ENCODE data around the gene WDR88. TPM values are rescaled to one million over a fixed set of nuclear protein-coding genes. Genes with fewer than 3 reads are reported as not detected.

Gene WDR88
- total RNA-seq, 4 donors from 2014 or later = not detected

DNA sequence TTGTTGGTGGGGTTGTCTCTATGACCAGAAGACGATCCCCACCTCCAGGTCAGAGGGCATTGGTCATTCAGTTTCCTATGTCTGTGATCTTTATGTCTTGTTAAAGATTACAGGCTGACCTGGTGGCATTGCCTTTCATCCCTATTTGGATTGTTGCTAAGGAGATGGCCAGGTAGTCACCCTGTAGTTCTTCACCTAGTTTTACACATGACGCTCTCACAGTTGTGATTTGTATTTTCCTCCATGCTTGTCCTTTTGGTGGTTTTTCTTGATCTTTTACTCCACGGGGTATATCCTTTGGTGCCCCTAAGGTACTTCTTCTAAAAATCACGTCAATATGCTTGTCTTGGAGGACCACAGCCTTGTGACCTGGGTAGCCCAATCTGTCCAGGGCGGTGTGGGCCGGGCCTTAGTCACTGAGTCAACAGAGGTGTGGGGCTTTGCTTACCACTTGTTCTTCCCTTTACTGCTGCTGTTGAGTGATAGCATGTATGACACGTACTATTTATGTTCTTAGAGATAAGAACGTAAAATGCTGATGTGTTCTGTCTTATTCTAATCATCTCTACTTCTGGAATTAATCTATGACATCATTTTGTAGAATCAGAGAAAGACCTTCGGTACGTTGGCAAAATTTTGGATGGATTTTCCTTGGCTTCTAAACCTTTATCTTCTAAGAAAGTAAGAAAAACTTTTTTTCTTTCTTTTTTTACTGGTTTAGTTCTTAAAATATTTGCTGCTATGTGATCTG, 30.8 kb upstream of the WDR88 start:
- H3K4me1 ChIP-seq = no peaks in the 10 kb centered on the region
- no peak for DNase-seq
- H3K27ac ChIP-seq = no peak overlapping the region
- H3K9me3 ChIP-seq = no peaks in the 10 kb centered on the region
- WGBS, 2 donors = 94 to 95% methylated on average over 10 of the region's 10 CpGs
- H3K27me3 ChIP-seq = no peaks in the 10 kb centered on the region
- H3K4me3 ChIP-seq (replicated peaks in 1 of 3) = no peak overlapping the region
- TF ChIP-seq POLR2A (IDR thresholded peaks at IDR 0.05) = no peak
- peaks cover 41 to 46% of the 10 kb centered on the region in 2 donors for H3K36me3 ChIP-seq
- intact Hi-C loops (cut with DNase I) = no loop called here

GRCh38 chr19:33102893-33103292, 29.0 kb upstream of the WDR88 start:
- Histone ChIP-seq H3K27me3 (no peaks in the 10 kb centered on the region), H3K36me3 (peaks cover 39 to 43% of the 10 kb centered on the region in 2 donors), H3K4me1 (no peaks in the 10 kb centered on the region), H3K4me3 (replicated peaks in 1 of 3) (no peak overlapping the region), H3K9me3 (no peaks in the 10 kb centered on the region), H3K27ac (no peak overlapping the region)
- intact Hi-C loops (cut with DNase I) = no loop called here
- DNase-seq = no peak
- WGBS, 2 donors = 91 to 100% methylated on average over 6 of the region's 6 CpGs
- TF ChIP-seq POLR2A (IDR thresholded peaks at IDR 0.05) = no peak

DNA sequence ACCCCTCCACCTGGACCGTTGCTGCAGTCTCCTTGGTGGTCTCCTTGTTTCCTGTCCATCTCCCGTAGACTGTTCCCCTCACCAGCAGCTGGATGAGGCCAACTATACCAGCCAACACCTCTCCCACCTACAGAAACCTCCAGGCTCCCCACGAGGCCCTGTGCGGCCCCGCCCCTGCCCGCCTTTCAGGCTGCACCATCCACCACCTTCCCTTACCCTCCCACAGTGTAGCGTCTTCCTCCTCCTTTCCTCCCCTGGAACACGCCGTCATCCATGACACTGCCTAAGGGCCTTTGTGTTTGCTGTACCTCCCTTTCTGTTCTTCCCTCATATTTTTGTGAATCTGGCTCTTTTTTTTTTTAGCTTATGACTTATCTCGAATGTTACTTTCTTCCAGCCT, 23.8 kb upstream of the WDR88 start:
- no peak for DNase-seq
- no peak overlapping the region for H3K27ac ChIP-seq
- no peak overlapping the region for H3K4me3 ChIP-seq (replicated peaks in 1 of 3)
- 94 to 95% methylated on average over 10 of the region's 10 CpGs for WGBS, 2 donors
- no peaks in the 10 kb centered on the region for H3K9me3 ChIP-seq
- peaks cover 52 to 55% of the 10 kb centered on the region in 2 donors for H3K36me3 ChIP-seq
- no peaks in the 10 kb centered on the region for H3K27me3 ChIP-seq
- intact Hi-C loops (cut with DNase I) = no loop called here
- no peaks in the 10 kb centered on the region for H3K4me1 ChIP-seq
- TF ChIP-seq CTCF (IDR thresholded peaks at IDR 0.05) (no peak), POLR2A (IDR thresholded peaks at IDR 0.05) (no peak)

DNA sequence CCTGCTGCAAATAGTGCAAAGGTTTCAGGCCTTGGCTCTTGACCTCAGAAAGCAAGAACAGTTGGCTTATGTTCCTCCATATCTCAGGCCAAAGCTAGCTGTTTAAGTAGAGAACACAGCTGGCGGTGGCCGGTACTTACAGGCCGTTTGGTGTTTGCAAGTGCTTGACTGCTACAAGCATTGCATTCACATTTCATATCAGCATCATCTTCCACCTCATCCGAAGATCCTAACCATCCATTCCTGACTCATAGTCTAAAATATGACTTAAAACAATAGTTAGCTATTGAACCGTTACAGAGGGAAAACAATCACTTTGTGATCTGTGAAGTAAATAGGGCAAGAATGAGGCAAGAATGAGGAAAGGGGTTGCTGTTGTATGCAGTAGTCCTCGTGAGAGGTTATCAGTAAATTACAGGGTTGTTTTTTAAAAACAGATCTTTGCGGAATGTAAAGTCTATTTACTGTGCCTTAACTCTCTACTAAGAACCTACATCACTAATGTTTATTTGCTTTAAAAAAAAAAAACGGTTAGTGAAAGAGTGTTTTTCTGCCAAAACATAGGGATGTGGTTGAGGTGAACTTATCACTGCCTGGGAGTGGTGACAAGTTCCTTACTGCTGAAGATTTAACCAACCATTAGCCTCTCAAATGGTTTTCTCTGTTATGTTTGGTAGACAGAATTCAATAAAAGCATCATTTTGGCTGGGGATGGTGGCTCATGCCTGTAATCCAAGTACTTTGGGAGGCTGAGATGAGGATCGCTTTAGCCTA, 21.6 kb upstream of the WDR88 start:
- no peak for TF ChIP-seq POLR2A (IDR thresholded peaks at IDR 0.05)
- TF ChIP-seq CTCF (IDR thresholded peaks at IDR 0.05) = no peak
- Histone ChIP-seq H3K27me3 (no peaks in the 10 kb centered on the region), H3K27ac (no peak overlapping the region), H3K9me3 (no peaks in the 10 kb centered on the region), H3K4me3 (replicated peaks in 1 of 3) (no peak overlapping the region), H3K36me3 (peaks cover 59 to 66% of the 10 kb centered on the region in 2 donors), H3K4me1 (no peaks in the 10 kb centered on the region)
- 91 to 92% methylated on average over 9 of the region's 9 CpGs for WGBS, 2 donors
- DNase-seq = no peak
- intact Hi-C loops (cut with DNase I) = no loop called here

DNA sequence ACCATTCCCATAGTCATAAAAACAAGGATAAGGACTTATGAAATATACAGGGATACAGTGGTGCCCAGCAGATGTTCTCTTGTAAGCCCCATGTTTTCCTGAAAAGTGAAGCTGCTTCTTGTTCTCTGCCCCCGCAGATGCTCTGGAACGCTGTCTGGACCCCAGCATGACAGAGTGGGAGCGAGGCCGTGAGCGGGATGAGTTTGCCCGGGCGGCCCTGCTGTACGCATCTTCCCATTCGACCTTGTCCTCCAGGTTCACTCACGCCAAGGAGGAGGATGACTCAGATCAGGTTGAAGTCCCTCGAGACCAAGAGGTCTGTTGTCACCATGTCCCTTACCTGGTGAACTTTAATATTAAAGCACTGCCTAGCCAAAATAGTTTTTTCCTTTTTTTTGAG, 20.3 kb upstream of the WDR88 start:
- no peak overlapping the region for H3K27ac ChIP-seq
- intact Hi-C loops (cut with DNase I) = no loop called here
- H3K9me3 ChIP-seq = no peaks in the 10 kb centered on the region
- H3K27me3 ChIP-seq = no peaks in the 10 kb centered on the region
- H3K36me3 ChIP-seq = peaks cover 69 to 70% of the 10 kb centered on the region in 2 donors
- 86 to 94% methylated on average over 10 to 11 of the region's 11 CpGs for WGBS, 2 donors
- H3K4me1 ChIP-seq = no peaks in the 10 kb centered on the region
- no peak for TF ChIP-seq CTCF (IDR thresholded peaks at IDR 0.05)
- TF ChIP-seq POLR2A (IDR thresholded peaks at IDR 0.05) = no peak
- no peak for DNase-seq
- H3K4me3 ChIP-seq (replicated peaks in 1 of 3) = no peak overlapping the region

DNA sequence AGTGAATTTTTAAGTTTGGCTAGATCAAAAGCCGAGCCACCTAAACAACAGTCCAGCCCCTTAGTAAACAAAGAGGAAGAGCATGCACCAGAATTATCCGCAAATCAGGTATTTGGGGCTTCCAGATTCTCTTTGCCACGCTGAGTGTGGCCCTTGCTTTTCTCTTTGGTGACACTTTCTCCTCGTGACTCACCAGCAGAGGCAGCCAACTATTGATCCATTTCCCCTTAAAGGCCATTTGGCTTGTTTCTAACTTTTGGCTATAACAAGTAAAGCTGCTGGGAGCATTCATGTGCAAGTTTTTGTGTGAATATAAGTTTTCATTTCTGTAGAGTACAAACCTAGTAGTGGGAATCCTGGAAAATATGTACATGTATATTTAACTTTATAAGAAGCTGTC, 17.6 kb upstream of the WDR88 start:
- DNase-seq = no peak
- no peak overlapping the region for H3K4me3 ChIP-seq (replicated peaks in 1 of 3)
- no peaks in the 10 kb centered on the region for H3K9me3 ChIP-seq
- no peak overlapping the region for H3K27ac ChIP-seq
- 89 to 92% methylated on average over 4 of the region's 4 CpGs for WGBS, 2 donors
- intact Hi-C loops (cut with DNase I) = no loop called here
- no peaks in the 10 kb centered on the region for H3K4me1 ChIP-seq
- H3K27me3 ChIP-seq = no peaks in the 10 kb centered on the region
- TF ChIP-seq CTCF (IDR thresholded peaks at IDR 0.05) (no peak), POLR2A (IDR thresholded peaks at IDR 0.05) (no peak)
- H3K36me3 ChIP-seq = peaks cover 53 to 69% of the 10 kb centered on the region in 2 donors
